Pons (tissue), 1 donor: ENCODE results near the gene NR5A1.

Source experiments
- DNase-seq: peaks from one replicate; pipeline ENCODE4 v3.0.0-alpha.2; 2016; ENCODE audit warnings: low spot score

Gene NR5A1

DNA sequence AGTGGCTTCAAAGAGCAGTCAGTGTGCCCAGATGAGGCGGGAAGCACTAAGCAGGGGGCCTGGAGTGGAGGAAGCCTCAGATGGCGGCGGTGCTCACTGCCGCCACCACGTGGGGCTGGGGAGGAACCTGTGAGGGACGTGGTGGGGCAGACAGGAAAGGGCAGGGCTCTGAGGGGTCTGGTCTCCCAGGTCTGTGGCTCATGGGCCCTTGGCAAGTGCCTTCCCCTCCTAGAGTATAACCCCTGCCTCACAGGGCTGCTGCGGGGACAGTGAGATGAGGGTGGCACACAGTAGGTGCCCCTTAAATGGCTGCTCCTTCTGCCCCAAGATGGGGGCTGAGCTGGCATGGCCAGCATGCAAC lies 26.6 kb downstream of the NR5A1 start:
- DNase-seq: no peak

- DNase-seq: no peak
Observed at GRCh38 chr9:124479947-124480620, 27.1 kb downstream of the NR5A1 start.

- no peak for DNase-seq
Observed at GRCh38 chr9:124479371-124479770, 27.8 kb downstream of the NR5A1 start.

DNA sequence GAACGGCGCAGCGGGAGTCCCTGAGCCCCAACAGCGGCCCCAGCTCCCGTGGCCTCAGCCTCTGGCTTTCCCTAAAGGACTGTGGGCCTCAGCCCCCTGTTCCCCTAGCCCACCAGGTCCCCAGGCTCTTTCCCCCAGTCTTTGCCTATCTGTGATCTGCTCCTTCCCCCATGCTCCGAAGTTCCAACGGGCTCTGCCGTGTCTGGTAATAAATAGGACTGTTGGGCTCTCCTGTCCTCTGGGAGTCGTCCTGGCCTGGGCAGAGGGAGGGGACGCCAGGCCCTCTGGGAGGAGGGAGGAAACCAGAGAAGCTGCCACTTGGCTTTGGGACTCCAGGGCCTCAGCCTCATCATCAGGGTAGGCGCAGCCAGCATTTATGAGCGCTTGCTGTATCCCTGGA lies 28.8 kb downstream of the NR5A1 start:
- DNase-seq: no peak

DNA sequence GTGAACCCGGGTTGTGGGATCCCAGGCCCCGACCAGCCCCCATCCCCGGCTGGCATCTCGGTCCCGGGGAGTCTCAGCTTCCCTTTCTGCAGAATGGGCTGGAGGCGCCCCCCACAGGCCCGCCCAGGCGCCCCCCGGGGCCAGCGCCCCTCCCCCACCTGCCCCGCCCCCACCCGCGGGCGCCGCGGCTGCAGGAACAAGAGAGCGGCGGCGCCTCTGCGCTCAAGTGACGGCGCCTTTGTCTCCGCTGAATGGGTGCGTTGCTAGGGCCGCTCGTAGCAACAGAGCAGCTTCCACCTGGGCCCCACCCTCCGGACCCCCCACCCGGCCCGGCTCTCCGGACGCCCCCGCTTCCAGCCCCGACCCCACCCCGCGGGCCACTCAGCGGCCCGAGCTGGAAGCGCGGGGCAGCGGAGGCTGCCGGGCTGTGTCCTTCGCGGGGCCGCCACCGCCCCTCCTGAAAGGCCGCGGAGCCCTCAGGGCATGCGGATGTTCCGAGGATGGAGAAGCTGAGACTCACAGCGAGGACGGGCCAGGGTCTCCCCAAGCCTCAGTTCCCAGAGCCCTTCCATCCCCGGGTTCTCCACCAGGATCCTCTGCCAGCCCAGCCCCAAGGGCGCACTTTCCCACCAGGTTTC lies 29.4 kb downstream of the NR5A1 start:
- DNase-seq: no peak

GRCh38 chr9:124477211-124477647 lies 30.0 kb downstream of the NR5A1 start:
- no peak for DNase-seq

- DNase-seq: no peak
Observed at GRCh38 chr9:124475868-124476690, 31.1 kb downstream of the NR5A1 start.

DNA sequence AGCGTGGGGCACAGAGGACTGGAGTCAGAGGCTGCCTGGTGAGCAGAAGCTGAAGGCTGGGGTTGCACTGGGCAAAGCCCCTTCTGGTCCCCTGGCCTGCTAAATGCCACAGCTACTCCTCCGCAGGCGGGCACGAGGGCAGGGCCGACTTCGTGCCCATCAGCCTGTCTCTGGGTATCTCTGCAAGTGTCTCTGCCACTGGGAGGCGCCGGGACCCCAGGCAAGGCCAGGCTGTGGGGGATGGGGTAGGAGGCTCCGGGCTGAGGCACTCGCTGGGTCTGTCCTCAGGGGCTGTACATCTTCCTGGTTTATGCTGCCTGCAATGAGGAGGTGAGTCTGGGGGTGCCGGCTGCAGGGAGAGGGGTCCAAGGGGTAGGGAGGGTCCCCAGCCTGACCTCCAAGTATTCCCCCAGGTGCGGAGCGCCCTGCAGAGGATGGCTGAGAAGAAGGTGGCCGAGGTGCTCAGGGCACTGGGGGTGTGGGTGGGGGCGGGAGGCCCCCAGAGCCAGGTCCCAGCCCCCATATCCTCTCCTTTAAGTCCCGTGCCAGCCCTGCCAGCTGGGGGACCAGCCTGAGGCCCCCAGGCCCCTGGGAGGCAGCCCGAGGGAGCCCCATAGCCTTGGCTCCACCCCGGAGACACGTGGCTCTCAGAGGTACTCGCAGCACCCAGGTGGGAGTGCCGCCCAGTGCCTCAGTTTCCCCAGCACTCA lies 31.9 kb downstream of the NR5A1 start:
- no peak for DNase-seq

DNA sequence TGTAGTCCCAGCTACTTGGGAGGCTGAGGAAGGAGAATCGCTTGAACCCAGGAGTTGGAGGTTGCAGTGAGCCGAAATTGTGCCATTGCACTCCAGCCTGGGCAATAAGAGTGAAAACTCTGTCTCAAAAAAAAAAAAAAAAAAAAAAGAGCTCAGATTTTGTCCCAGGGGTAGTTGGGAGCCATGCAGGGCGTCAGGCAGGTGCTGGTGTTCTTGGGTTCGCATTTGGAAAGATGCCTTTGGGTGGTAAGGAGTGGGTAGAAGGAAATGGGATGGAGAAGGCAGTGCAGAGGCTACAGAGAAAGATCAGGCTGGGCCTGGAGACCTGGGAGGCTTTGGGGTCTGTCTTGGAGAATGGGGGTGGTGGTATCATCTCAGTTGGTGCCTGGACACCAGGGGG lies 33.0 kb downstream of the NR5A1 start:
- no peak for DNase-seq

DNA sequence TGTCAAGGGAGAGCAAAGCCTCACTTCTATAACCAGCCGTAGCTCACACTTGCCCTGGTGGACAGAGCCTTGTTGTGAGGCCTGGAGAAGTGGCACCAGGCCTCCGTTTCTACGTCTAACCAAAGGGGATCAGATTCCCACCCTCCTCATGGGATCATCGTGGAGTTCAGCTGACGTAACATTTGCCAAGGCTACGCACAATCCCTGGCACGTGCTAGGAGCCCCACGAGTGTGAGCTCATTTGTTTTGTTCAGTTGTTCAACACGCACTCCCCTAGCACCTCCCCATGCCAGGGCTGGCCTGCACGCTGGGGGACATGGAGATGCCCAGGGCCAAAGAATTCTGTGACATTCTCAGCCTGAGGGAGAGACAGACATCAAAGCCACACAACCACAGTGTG lies 33.9 kb downstream of the NR5A1 start:
- DNase-seq: no peak

DNA sequence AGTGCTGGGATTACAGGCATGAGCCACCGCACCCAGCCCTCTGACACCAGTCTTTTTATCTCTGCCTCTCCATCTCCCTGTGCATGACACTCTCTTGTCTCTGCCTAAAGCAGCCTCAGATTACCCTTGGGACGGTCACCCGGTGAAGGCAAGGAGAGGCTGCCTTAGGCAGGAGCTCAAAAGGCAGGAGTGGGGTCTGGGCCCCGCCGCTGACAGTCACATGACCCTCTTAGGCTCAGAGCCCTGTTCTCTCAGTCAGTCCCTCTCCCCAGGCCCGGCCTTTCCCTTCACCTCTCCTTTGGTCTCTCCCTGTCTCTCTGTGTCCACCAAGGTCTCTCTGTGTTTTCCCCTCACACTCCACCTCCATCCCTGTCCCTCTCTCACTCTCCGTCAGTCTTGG lies 34.4 kb downstream of the NR5A1 start:
- DNase-seq: no peak

DNA sequence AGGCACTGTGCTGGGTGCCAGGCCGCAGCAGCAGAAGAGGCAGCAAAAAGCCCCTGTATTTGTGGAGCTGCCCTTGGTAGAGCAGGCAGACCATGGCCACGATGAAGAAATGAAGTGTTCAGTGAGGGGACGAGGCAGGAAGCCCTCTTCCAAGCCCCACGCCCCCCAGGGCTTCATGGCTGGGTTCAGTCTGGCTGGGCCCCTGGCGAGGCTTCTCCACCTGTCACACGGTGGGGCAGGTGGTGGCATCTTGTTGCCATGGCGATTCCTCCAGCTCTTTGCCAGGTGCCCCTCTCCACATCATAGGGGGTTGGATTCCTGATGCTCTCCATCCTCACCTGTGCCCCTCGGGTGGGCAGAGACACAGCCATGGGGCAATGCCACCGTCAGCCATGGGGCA lies 35.4 kb downstream of the NR5A1 start:
- DNase-seq: no peak

GRCh38 chr9:124470726-124471125 lies 36.5 kb downstream of the NR5A1 start:
- no peak for DNase-seq

- DNase-seq: no peak
Observed at GRCh38 chr9:124470306-124470705, 36.9 kb downstream of the NR5A1 start.

GRCh38 chr9:124469011-124469832 lies 38.0 kb downstream of the NR5A1 start:
- DNase-seq: no peak

- no peak for DNase-seq
Observed at GRCh38 chr9:124468061-124468740, 39.0 kb downstream of the NR5A1 start.

DNA sequence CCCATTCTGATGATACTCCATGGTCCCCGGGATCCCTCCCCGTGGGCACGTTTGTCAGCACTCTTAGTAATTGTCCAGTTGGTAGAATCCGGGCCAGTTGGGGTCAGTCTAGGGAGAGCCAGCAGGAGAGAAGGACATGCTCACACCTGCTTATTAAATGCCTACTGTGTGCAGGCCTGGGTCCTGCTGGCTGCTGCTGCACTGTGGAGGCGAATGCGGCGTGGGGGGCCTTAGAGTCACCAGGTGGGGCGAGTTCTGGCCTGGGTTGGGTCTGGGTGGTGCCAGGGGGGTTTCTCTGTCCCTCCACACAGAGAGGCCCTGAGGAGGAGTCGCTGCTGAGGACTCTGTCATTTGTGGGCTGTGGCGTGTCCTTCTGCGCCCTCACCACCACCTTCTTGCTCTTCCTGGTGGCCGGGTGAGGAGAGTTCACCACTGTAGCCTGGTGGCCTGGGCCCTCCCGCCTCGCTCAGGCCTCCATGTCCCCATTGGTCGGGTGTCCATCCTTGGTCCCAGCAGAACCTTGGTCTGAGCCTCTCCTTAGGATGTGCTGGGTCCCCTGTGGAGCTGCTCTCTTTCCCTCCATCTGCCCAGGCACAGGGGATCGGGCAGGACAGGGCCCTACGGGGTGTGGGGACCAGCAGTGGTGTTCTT lies 39.7 kb downstream of the NR5A1 start:
- DNase-seq: no peak

GRCh38 chr9:124465736-124466135 lies 41.5 kb downstream of the NR5A1 start:
- DNase-seq: no peak

GRCh38 chr9:124462739-124463138 lies 44.5 kb downstream of the NR5A1 start:
- no peak for DNase-seq

DNA sequence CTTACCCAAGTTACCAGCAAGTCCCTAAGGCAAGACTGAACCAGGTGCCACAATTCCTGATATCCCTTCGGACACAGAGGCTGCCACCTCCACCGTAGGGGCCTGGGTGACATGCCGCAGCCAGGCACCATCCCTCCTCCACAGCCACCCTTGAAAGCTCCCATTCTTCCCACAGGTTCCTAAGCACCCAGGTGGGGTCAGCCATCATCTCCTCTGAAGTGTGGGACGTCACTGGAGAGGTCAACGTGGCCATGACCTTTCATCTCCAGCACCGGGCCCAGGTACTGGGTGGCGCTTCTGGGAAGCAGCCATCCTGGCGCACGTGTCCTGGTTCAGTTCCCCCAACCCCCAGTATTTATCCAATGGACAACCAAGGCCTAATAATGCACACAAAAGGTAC lies 48.8 kb downstream of the NR5A1 start:
- no peak for DNase-seq
